NCI-H226 (cell line): ENCODE results near the gene TRAIP.
"Not testable (repeated sequence)": the region's sequence is repeated elsewhere in the genome, so short reads cannot be mapped to it uniquely, and the experiment has no call there.

ENCODE experiments used
- DNase-seq: peaks from one replicate; pipeline ENCODE4 v3.0.0-alpha.2; 2015

TRAIP gene

GRCh38 chr3:49873623-49874022 is 17.3 kb upstream of the TRAIP start:
- DNase-seq: no peak

- DNase-seq: no peak
These were observed 16.5 kb upstream of the TRAIP start for GRCh38 chr3:49872801-49873281.

- DNase-seq: no peak
These were observed 15.3 kb upstream of the TRAIP start for GRCh38 chr3:49871531-49872153.

GRCh38 chr3:49869525-49870126 is 13.3 kb upstream of the TRAIP start, which contains the start of gene CAMKV:
CAMKV (minus strand) TSS chr3:49869906; CDS start chr3:49862388, 7,518 bp downstream.
- DNase-seq: no peak

GRCh38 chr3:49868862-49869466 is 12.6 kb upstream of the TRAIP start:
- no peak for DNase-seq

- peak; percentile 46 for DNase-seq
These were observed 11.5 kb upstream of the TRAIP start for GRCh38 chr3:49867871-49868321.

GRCh38 chr3:49867400-49867799 is 11.0 kb upstream of the TRAIP start:
- DNase-seq: no peak

- no peak for DNase-seq
These were observed 8.9 kb upstream of the TRAIP start for GRCh38 chr3:49865198-49865784.

GRCh38 chr3:49864505-49864904 is 8.1 kb upstream of the TRAIP start:
- no peak for DNase-seq

- DNase-seq: no peak
These were observed 3.4 kb upstream of the TRAIP start for GRCh38 chr3:49859576-49860305.

GRCh38 chr3:49855662-49856061 is 702 bp downstream of the TRAIP start:
- DNase-seq: no peak

- DNase-seq: no peak
These were observed 10.7 kb downstream of the TRAIP start for GRCh38 chr3:49845694-49846093.

- DNase-seq: no peak
These were observed 11.7 kb downstream of the TRAIP start for GRCh38 chr3:49844464-49845183.

GRCh38 chr3:49842843-49843517 is 13.4 kb downstream of the TRAIP start:
- no peak for DNase-seq

- DNase-seq: no peak
These were observed 14.6 kb downstream of the TRAIP start for GRCh38 chr3:49841806-49842205.

- DNase-seq: no peak
These were observed 15.2 kb downstream of the TRAIP start for GRCh38 chr3:49841126-49841696.

- DNase-seq: no peak
These were observed 16.0 kb downstream of the TRAIP start for GRCh38 chr3:49840388-49840787.

- peak; percentile 45 for DNase-seq
These were observed 17.1 kb downstream of the TRAIP start for GRCh38 chr3:49839193-49839809.

- DNase-seq: no peak
These were observed 25.0 kb downstream of the TRAIP start for GRCh38 chr3:49831341-49831740.

- DNase-seq: no peak
These were observed 30.3 kb downstream of the TRAIP start for GRCh38 chr3:49826016-49826415.

- not testable (repeated sequence) for DNase-seq
These were observed 33.2 kb downstream of the TRAIP start for GRCh38 chr3:49823131-49823530.
